Left colon (tissue), 2 donors: ENCODE results near the gene SCN1B. TPM values are rescaled to one million over a fixed set of nuclear protein-coding genes. Genes with fewer than 3 reads are reported as not detected.
A peak's percentile ranks its signal among the peaks of the same experiment; 100 is the strongest.
"Not testable (repeated sequence)": the region's sequence is repeated elsewhere in the genome, so short reads cannot be mapped to it uniquely, and the experiment has no call there.

ENCODE experiments used
- ATAC-seq: fragments of 200-7000 bp; cut with Tn5 transposase; one replicate; pipeline ENCODE4 v1.9.1; 2020; ENCODE audit warnings: mild to moderate bottlenecking, moderate library complexity
- DNase-seq, 2 donors: peaks; one replicate each; pipeline ENCODE4 v3.0.0-alpha.2; 2020
- intact Hi-C, 2 donors: fragments of 100-400 bp; cut with DNase I in 1 of 2; cut with micrococcal nuclease in 1 of 2; formaldehyde crosslinking; loops; one replicate each; pipeline versions ENCODE4 v1.11.2 to v1.14.0; 2022; cut with DNase I, micrococcal nuclease
- total RNA-seq, 2 donors: library from RNA; stranded (reverse); fragmentation: NEBNext Ultra II Directional; extraction: Animal tissue kit (Norgen Biotek cat#: 25700); gene quantifications; one replicate each; pipeline ENCODE4 v1.2.1, GENCODE V29; 2021
- donor health status: DM: no; HTN: no; CAD: no.
- donor health status: DM: yes; HTN: yes; CAD: no.

Gene SCN1B
- total RNA-seq, 2 donors from 2014 or later, result 2.2 to 4.1 TPM

GRCh38 chr19:35044317-35045117 is 14.2 kb downstream of the SCN1B start:
- ATAC-seq (no peak), DNase-seq (peak in 1 of 2 donors; percentile 58)
- intact Hi-C loops, result no loop called here

- DNase-seq (no peak), ATAC-seq (no peak)
- intact Hi-C loops, result no loop called here
These were observed 15.5 kb downstream of the SCN1B start for GRCh38 chr19:35045667-35046300.

GRCh38 chr19:35046461-35046860 is 16.2 kb downstream of the SCN1B start:
- no peak for ATAC-seq
- DNase-seq, result no peak
- intact Hi-C loops, result no loop called here

- intact Hi-C loops, result no loop called here
- ATAC-seq (no peak), DNase-seq (no peak)
These were observed 18.7 kb downstream of the SCN1B start for GRCh38 chr19:35048911-35049411.

GRCh38 chr19:35049456-35049855 is 19.2 kb downstream of the SCN1B start:
- DNase-seq (no peak), ATAC-seq (no peak)
- intact Hi-C loops, result no loop called here

- intact Hi-C loops, ATAC-seq, DNase-seq: not testable (repeated sequence)
These were observed 20.4 kb downstream of the SCN1B start for GRCh38 chr19:35050662-35051061.

GRCh38 chr19:35051268-35051667 is 21.0 kb downstream of the SCN1B start:
- ATAC-seq, intact Hi-C loops, DNase-seq: not testable (repeated sequence)

GRCh38 chr19:35051796-35052195 is 21.5 kb downstream of the SCN1B start:
- DNase-seq (no peak), ATAC-seq (no peak)
- intact Hi-C loops, result no loop called here

GRCh38 chr19:35052599-35053190 is 22.4 kb downstream of the SCN1B start:
- intact Hi-C loops, result no loop called here
- ATAC-seq, result no peak
- DNase-seq, result no peak

GRCh38 chr19:35053667-35054293 is 23.5 kb downstream of the SCN1B start:
- ATAC-seq (no peak), DNase-seq (no peak)
- intact Hi-C loops, result no loop called here

GRCh38 chr19:35054626-35055025 is 24.4 kb downstream of the SCN1B start:
- ATAC-seq (no peak), DNase-seq (no peak)

GRCh38 chr19:35055715-35056179 is 25.5 kb downstream of the SCN1B start:
- no peak for DNase-seq
- intact Hi-C loops, result no loop called here
- ATAC-seq, result peak; percentile 58

More at GRCh38 chr19:35054626-35055025, 24.4 kb downstream of the SCN1B start:
- intact Hi-C loops, result no loop called here

- DNase-seq, result no peak
- intact Hi-C loops, result no loop called here
- no peak for ATAC-seq
These were observed 26.3 kb downstream of the SCN1B start for GRCh38 chr19:35056513-35057063.

GRCh38 chr19:35058370-35058769 is 28.1 kb downstream of the SCN1B start:
- ATAC-seq, result no peak

GRCh38 chr19:35059006-35059798 is 28.9 kb downstream of the SCN1B start:
- no peak for DNase-seq
- intact Hi-C loops, result no loop called here
- ATAC-seq, result no peak

More at GRCh38 chr19:35058370-35058769, 28.1 kb downstream of the SCN1B start:
- intact Hi-C loops, result no loop called here
- no peak for DNase-seq

- no peak for DNase-seq
- no peak for ATAC-seq
- intact Hi-C loops, result loop anchor here in 1 of 2 donors (10.0 kb wide), 1 partner anchor 85 kb away; the partner anchor contains the start of gene FXYD7
These were observed 29.5 kb downstream of the SCN1B start for GRCh38 chr19:35059799-35060091.

GRCh38 chr19:35060160-35060855 is 30.0 kb downstream of the SCN1B start:
- intact Hi-C loops, result loop anchor here in 1 of 2 donors (10.0 kb wide), 1 partner anchor 84 kb away; the partner anchor contains the start of gene FXYD7
- DNase-seq (no peak), ATAC-seq (no peak)
